Mesodermal cell (in vitro differentiated cells): ENCODE measurements around the gene HSFX3. TPM values are rescaled to one million over a fixed set of nuclear protein-coding genes. Genes with fewer than 3 reads are reported as not detected.
"Not testable (repeated sequence)": the region's sequence is repeated elsewhere in the genome, so short reads cannot be mapped to it uniquely, and the experiment has no call there.

ENCODE experiments used
- H3K27ac ChIP-seq: 2 replicates; pipeline ENCODE4 v1.7.0; 2013; ENCODE audit warnings: mild to moderate bottlenecking, low read depth, low read length, moderate library complexity; ENCODE audit not compliant: severe bottlenecking
- H3K36me3 ChIP-seq: 2 replicates; pipeline ENCODE4 v1.7.1; 2013; ENCODE audit warnings: mild to moderate bottlenecking, low read length, moderate library complexity; ENCODE audit not compliant: control insufficient read depth, insufficient read depth
- H3K4me1 ChIP-seq: one replicate; pipeline ENCODE4 v1.7.1; 2013; ENCODE audit warnings: mild to moderate bottlenecking, low read length; ENCODE audit not compliant: insufficient read depth, control insufficient read depth, poor library complexity, severe bottlenecking
- H3K4me3 ChIP-seq: 2 replicates; pipeline ENCODE4 v1.7.0; 2013; ENCODE audit warnings: low read length, control low read depth, mild to moderate bottlenecking; ENCODE audit not compliant: insufficient read depth, poor library complexity, severe bottlenecking; ENCODE audit errors: extremely low read depth
- H3K9me3 ChIP-seq: 2 replicates; pipeline ENCODE4 v1.7.1; 2013; ENCODE audit warnings: mild to moderate bottlenecking, low read length, moderate library complexity; ENCODE audit not compliant: control insufficient read depth
- WGBS, 2 experiments: methylation state at CpG; one replicate each; pipeline ENCODE4 v1.1.5; 2013; ENCODE audit warnings: missing lambda C conversion rate in 2 of 2; ENCODE audit not compliant: insufficient coverage in 2 of 2; 5-methylcytosine and 5-hydroxymethylcytosine counted together
- polyA plus RNA-seq, 2 experiments: library from polyadenylated mRNA; stranded (reverse); fragments of 50-300 nt; gene quantifications; one replicate each; pipeline ENCODE4 v1.2.3, GENCODE V29; 2013

HSFX3 gene
- polyA plus RNA-seq (2013, experiment 1 of 2), result not detected
- polyA plus RNA-seq (2013, experiment 2 of 2), result not detected

- WGBS, 2 experiments, result no CpG with 5 or more reads among the region's 6 CpGs
- H3K4me3 ChIP-seq, H3K4me1 ChIP-seq, H3K9me3 ChIP-seq, H3K27ac ChIP-seq, H3K36me3 ChIP-seq: not testable (repeated sequence)
Measured at GRCh38 chrX:149549701-149550100, at the start of gene HSFX3. Gene HSFX3 (minus strand): TSS chrX:149549924. CDS start chrX:149549852, 72 bp downstream.

GRCh38 chrX:149598603-149599002 lies 48.9 kb upstream of the HSFX3 start:
- no CpG with 5 or more reads among the region's 11 CpGs for WGBS, 2 experiments
- not testable (repeated sequence) for H3K4me3 ChIP-seq, H3K9me3 ChIP-seq, H3K36me3 ChIP-seq, H3K4me1 ChIP-seq, H3K27ac ChIP-seq

- WGBS, 2 experiments, result no CpG with 5 or more reads among the region's 7 CpGs
- not testable (repeated sequence) for H3K27ac ChIP-seq, H3K36me3 ChIP-seq, H3K9me3 ChIP-seq, H3K4me3 ChIP-seq, H3K4me1 ChIP-seq
Measured at GRCh38 chrX:149595943-149596342, 46.2 kb upstream of the HSFX3 start.

GRCh38 chrX:149595214-149595613 lies 45.5 kb upstream of the HSFX3 start, which contains the start of gene HSFX2:
Gene HSFX2 (minus strand): TSS chrX:149595314. CDS start chrX:149594700, 614 bp downstream.
- WGBS, 2 experiments, result no CpG with 5 or more reads among the region's 17 CpGs
- H3K4me1 ChIP-seq, result not testable (repeated sequence)

GRCh38 chrX:149590993-149591392 lies 41.3 kb upstream of the HSFX3 start:
- H3K4me1 ChIP-seq, H3K9me3 ChIP-seq, H3K27ac ChIP-seq, H3K36me3 ChIP-seq, H3K4me3 ChIP-seq: not testable (repeated sequence)
- WGBS, 2 experiments, result no CpG with 5 or more reads among the region's 7 CpGs

More at GRCh38 chrX:149595214-149595613, 45.5 kb upstream of the HSFX3 start, which contains the start of gene HSFX2:
- not testable (repeated sequence) for H3K9me3 ChIP-seq, H3K27ac ChIP-seq, H3K4me3 ChIP-seq, H3K36me3 ChIP-seq

- no CpG with 5 or more reads among the region's 12 CpGs for WGBS, 2 experiments
- not testable (repeated sequence) for H3K36me3 ChIP-seq, H3K27ac ChIP-seq, H3K4me1 ChIP-seq, H3K4me3 ChIP-seq, H3K9me3 ChIP-seq
Measured at GRCh38 chrX:149587359-149587758, 37.6 kb upstream of the HSFX3 start, which contains the start of gene MAGEA9B. Gene MAGEA9B (minus strand): TSS chrX:149587459. CDS start chrX:149583179, 4,280 bp downstream.

- not testable (repeated sequence) for H3K4me3 ChIP-seq, H3K9me3 ChIP-seq, H3K4me1 ChIP-seq, H3K27ac ChIP-seq, H3K36me3 ChIP-seq
- no CpG with 5 or more reads among the region's 17 CpGs for WGBS, 2 experiments
Measured at GRCh38 chrX:149585631-149586030, 35.9 kb upstream of the HSFX3 start.

- H3K27ac ChIP-seq, H3K36me3 ChIP-seq, H3K4me1 ChIP-seq, H3K4me3 ChIP-seq, H3K9me3 ChIP-seq: not testable (repeated sequence)
- no CpG with 5 or more reads among the region's 1 CpG for WGBS, 2 experiments
Measured at GRCh38 chrX:149573456-149573855, 23.7 kb upstream of the HSFX3 start.

GRCh38 chrX:149572743-149573142 lies 23.0 kb upstream of the HSFX3 start:
- WGBS, 2 experiments, result no CpG with 5 or more reads among the region's 1 CpG
- Histone ChIP-seq H3K4me3 (no peak overlapping the region), H3K27ac (no peak overlapping the region), H3K9me3 (no peaks in the 10 kb centered on the region), H3K4me1 (peaks cover 9% of the 10 kb centered on the region), H3K36me3 (no peaks in the 10 kb centered on the region)

- Histone ChIP-seq H3K4me1 (peaks cover 9% of the 10 kb centered on the region), H3K36me3 (no peaks in the 10 kb centered on the region), H3K4me3 (no peak overlapping the region), H3K27ac (no peak overlapping the region), H3K9me3 (no peaks in the 10 kb centered on the region)
- WGBS, 2 experiments, result 84 to 100% methylated on average over 4 to 5 of the region's 7 CpGs
Measured at GRCh38 chrX:149571770-149572169, 22.0 kb upstream of the HSFX3 start.

GRCh38 chrX:149570668-149571067 lies 20.9 kb upstream of the HSFX3 start:
- H3K4me3 ChIP-seq, result no peak overlapping the region
- no peak overlapping the region for H3K27ac ChIP-seq
- H3K4me1 ChIP-seq, result peaks cover 9% of the 10 kb centered on the region
- H3K9me3 ChIP-seq, result no peaks in the 10 kb centered on the region
- 60 to 90% methylated on average over 1 to 4 of the region's 6 CpGs for WGBS, 2 experiments
- no peaks in the 10 kb centered on the region for H3K36me3 ChIP-seq
